NCI-H774 (cell line): ENCODE measurements around the gene LYRM1.
"Not testable (repeated sequence)": the region's sequence is repeated elsewhere in the genome, so short reads cannot be mapped to it uniquely, and the experiment has no call there.

ENCODE experiments used
- DNase-seq: peaks from one replicate; lab custom pipeline; 2025; lab: John Stamatoyannopoulos, UW

LYRM1 gene

DNA sequence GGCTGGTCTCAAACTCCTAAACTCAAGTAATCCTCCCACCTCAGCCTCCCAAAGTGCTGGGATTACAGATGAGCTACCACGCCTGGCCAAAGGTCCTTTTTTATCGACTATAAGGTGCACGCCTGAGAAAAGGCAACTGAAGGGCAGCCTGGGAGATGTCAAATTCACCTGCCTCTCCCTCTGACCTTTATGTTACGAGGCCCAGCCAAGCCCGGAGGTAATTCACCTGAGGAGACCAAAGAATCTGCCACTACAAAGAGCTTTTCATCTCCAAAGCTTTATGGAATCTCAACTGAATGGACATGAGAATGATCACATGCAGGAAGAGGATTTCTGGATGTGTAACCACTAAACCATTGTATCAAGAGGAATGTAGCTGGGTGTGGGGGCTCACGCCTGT, 37.2 kb downstream of the LYRM1 start:
- no peak for DNase-seq

DNA sequence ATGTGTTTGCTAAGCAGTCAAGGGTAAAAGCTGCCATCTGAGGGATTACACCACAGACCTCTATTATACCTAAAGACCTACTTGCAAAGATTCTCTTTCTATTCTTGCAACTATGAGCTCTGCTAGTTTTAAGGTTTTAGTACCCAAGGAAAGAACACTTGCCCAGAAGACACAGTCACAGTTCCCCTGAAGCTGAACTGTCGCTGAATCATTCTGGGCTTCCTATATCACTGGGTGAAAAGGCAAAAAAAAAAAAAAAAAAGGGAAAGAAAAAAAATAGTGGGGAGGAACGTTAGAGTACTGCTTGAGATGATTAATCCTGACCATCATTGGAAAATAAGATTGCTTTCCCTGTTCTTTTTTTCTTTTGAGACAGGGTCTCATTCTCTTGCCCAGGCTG, 37.9 kb downstream of the LYRM1 start:
- no peak for DNase-seq

DNA sequence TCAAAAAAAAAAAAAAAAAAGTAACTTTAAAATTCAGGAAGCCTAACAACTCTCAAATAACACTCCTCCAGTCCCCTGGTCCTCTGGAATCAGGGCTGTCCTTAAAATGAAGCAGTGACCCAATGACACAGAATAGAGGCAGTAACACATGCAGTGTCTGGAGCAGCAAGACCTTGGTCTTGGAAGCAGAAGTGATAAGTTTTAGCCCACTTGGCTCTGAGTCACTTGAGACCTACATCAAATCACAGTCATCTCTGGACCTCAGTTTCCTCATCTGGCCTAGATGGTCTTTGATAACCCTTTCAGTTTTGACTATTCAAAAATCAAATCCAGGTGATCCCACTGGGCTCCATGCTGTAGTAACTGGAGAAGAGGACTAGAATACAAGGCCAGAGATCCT, 39.0 kb downstream of the LYRM1 start:
- DNase-seq = no peak

DNA sequence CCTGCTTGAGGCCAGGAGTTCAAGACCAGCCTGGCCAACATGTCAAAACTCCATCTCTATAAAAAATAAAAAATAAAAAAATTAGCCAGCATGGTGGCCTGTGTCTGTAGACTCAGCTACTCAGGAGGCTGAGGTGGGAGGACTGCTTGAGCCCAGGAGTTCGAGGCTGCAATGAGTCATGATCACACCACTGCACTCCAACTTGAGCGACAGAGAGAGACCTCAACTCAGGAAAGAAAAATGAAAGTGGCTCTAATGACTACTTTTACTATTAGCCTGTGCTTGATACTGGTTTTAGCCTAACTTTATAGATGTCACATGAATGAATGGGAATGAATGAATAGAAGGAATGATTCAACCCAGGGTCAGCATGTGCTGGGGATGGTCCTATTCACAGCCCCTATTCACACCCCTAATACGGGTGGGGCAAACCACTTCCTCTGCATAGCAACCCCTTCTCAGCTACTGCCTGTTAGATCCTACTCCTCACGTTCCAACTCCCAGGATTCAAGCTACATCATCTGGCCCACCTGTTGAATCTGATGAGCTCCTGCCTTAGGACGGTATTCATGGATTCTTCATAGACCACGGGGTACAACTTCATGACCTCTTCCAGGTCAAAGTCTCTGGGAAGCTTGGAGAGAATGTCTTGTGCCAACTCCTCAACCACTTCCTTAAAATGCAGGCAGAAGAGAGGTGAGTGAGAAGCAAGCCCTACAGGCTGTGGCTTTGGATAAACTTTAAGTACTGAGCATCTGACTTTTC, 40.5 kb downstream of the LYRM1 start:
- DNase-seq = no peak

DNA sequence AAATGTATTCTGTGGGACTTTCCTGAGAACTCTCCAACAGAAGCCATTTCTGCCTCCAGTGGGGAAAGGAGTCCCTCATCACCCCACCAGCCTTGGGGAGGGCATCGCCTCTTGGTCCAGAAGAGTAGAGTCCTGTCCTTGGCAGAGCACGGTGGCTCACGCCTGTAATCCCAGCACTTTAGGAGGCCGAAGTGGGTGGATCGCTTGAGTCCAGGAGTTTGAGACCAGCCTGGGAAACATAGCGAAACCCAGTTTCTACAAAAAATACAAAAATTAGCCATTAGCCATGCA, 41.0 kb downstream of the LYRM1 start:
- DNase-seq = no peak

DNA sequence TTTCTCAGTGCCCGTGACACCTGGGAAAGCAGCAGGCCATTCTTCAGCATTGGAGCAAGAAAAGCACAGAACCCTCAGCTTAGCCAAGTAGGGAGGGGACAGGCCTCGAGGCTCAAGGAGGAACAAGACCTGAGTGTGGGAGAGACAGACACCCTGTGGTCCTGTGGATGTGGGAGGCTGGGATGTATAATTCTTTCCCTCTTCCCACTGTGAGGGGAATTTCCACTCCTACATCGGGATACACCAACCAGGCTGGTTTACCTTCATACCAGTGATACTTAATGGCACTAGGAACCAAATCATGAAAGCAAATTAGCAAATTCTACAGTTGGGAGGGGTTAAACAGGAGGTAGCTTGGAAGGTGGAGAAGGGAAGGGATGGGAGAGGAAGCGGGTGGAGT, 41.7 kb downstream of the LYRM1 start:
- no peak for DNase-seq

DNA sequence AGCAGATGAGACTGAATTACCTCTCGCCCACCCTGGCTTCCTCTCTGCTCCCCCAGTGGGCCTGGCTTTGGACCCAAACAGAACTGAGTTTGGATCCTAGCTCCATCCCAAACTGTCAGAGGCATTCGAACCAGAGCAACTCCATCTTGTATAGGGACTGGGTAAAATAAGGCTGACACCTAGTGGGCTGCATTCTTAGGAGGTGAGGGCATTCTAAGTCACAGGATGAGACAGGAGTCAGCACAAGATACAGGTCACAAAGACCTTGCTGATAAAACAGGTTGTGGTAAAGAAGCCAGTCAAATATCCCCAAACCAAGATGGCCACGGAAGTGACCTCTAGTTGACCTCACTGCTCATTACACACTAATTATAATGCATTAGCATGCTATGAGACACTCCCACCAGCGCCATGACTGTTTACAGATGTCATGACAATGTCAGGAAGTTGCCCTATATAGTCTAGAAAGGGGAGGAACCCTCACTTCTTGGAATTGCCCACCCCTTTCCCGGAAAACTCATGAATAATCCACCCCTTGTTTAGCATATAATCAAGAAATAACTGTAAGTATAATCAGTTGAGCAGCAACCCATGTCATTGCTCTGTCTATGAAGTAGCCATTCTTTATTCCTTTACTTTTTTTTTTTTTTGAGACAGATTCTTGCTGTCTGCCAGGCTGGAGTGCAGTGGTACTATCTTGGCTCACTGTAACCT, 44.4 kb downstream of the LYRM1 start:
- DNase-seq = no peak

DNA sequence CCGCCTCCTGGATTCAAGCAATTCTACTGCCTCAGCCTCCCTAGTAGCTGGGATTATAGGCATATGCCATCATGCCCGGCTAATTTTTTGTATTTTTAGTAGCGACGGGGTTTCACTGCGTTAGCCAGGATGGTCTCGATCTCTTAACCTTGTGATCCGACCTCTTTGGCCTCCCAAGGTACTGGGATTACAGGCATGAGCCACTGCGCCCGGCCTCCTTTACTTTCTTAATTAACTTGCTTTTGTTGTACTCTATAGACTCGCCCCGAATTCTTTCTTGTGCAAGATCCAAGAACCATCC, 45.0 kb downstream of the LYRM1 start:
- not testable (repeated sequence) for DNase-seq

DNA sequence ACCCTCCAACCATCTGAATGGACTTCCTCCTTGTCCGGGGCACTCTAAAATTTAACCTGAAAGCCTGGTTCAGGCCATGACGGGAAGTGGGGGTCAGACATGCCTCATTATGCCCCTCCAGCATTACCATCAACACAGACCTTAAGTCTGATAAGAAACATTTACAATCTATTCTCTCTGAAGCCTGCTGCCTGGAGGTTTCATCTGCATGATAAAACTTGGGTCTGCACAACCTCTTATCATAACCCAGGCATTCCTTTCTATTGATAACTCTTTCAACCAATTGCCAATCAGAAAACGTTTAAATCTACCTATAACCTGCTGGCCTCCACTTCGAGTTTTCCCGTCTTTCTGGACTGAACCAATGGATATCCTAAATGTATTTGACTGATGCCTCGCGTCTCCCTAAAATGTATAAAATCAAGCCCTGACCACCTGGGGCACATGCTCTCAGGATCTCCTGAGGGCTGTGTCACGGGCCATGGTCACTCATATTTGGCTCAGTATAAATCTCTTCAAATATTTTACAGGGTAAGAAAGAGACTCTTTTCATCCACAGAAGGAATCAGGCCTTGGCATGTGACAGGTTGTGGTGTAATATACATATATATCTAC, 45.6 kb downstream of the LYRM1 start:
- no peak for DNase-seq

DNA sequence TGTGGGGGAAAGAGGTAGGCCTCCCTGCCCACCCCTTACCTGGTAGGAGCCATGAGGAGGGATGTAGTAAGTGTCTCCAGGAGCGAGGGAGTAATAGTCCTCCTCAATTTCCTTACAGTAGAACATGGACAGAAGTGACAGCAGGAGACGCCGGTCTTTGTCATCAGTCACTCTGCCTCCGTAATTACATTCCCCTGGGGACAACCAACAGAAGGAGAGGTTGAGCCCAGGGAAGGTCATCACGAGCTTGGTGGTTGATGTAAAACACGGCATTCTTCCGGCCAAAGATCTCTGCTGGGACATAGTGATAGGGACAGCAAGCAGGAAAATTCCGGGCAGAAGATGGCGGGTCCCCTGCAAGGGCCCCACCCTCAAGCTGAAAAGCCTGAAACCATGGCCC, 47.9 kb downstream of the LYRM1 start:
- no peak for DNase-seq

DNA sequence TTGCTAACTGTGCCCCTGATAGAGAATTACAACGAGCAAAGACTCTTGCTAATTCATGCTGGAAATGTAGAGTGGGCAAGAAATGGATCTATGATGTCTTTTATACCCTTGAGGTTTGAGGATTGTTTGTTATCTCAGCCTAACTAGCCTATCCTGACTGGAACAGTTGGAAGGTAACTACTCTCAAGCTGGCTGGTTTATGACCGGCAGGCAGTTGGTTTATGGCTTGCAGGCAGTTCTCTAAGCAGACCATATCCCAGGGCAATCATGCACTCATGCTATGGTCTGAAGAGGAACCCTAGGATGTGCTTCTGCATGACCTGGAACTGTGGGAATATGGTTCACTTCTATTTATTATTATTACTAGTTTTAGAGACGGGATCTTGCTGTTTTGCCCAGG, 49.1 kb downstream of the LYRM1 start:
- DNase-seq = no peak

DNA sequence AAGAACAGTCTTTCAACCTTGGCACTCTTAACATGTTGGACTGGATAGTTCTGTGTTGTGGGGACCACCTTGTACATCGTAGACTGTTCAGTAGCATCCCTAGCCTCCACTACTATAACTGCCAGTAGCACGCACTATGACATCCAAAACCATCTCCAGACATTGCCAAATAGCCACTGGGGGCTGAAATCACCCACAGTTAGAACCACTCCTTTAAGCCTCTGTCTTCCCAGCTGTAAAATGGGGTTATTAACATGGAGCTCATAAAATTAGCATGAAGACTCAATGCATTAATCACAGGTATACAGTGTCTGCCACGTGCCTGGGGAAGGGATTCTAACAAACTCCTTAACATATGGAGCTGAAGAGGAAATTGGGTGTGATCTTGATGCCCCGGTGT, 49.7 kb downstream of the LYRM1 start:
- DNase-seq = no peak

DNA sequence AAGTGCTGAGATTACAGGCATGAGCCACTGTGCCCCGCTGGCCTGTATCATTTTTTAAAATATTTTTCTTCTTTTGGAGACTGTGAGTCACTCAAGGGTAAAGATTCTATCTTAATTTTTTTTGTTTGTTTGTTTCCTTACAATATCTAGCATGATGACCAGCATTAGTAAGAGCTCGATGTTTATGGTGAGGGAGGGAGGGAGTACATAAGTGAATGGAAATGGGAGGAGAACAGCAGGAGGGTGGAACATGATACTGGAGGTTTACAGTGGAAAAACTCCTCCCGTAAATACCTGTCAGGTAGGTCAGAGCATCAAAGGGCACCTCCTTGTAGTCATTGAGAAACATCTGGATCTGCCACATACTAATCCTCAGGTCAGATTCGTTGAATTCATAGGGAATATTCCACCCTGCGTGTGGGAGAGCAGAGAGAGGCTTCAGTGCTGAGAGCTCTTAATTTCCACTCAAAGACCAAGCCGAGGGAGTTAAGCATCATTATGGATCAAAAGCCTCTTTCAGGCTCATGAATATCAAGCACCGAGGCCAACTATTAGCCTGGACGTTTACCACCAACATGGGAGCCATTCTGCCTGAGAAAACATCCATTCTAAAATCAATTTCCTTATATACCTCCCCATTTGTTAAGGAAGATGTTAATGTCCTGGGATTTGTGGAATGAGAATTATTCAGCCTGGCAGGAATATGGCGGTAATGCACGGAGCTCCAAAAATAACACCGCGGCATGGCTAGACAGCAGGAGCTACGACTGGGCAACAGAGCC, 51.8 kb downstream of the LYRM1 start:
- no peak for DNase-seq

DNA sequence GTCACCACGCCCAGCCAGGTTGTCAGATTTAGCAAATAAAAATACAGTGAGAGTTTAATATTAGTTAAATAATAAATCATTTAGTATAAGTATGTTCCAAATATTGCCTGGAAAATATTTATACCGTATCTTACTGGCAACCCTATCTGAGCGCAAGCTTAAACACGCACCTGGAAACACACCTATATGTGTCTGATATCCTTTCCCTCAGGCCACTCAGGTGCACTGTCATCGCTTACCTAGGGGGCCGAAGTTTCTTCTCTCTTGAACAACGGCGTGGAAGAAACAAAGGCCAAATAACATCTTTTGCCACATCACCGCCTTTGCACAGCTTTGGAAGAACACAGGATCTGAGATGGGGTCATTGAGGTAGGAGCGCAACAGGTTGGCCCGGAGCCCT, 54.0 kb downstream of the LYRM1 start:
- no peak for DNase-seq

DNA sequence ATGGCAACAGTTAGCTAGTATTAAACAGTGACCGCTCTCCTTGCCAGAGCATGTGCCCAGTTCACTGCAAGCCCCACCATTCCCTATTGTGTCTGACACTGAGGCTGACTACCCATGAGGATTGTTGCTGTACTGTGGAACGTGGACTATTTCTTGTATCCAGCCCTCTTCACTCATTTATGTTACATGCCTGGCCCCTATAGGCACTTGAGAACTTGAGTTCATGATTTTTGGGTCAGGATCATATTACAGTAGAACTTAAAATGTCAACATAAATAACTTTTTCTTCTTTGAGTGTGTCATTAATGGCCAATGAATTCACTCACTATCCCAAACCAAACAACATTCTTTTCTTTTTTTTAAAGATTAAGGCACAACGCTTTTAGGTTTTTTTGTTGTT, 55.7 kb downstream of the LYRM1 start:
- no peak for DNase-seq

DNA sequence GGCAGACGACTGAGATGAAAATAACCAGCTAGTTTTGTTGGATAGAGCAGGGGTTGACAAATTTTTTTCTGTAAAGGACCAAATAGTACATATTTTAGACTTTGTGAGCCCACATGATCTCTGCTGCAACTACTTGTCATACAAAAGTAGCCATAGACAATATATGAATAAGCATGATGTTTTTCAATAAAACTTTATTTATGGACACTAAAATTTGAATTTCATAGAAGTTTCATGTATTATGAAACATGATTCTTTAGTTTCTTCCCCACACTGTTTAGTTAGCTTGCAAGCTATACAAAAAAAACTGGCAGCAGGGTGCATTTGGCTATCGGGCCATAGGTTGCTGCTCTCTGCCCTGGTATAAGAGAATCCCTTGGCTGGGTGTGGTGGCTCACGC, 56.6 kb downstream of the LYRM1 start:
- no peak for DNase-seq

DNA sequence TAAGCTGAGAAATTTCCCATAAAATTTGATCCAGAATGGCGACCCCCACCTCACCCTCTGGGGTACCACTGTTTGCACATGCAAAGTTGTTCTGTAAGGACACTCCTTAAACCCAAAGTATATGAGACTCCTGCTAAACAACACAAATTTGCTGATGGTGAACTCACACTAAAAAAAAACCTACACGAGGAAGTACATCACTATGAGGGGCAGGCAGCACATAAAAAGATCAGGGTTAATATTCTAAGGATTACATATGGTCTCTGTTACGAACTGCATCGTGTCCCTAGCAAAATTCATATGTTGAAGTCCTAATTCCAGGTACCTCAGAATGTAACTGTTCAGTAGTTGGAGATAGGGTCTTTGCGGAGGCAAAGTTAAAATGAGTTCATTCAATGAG, 60.3 kb downstream of the LYRM1 start:
- DNase-seq = no peak

DNA sequence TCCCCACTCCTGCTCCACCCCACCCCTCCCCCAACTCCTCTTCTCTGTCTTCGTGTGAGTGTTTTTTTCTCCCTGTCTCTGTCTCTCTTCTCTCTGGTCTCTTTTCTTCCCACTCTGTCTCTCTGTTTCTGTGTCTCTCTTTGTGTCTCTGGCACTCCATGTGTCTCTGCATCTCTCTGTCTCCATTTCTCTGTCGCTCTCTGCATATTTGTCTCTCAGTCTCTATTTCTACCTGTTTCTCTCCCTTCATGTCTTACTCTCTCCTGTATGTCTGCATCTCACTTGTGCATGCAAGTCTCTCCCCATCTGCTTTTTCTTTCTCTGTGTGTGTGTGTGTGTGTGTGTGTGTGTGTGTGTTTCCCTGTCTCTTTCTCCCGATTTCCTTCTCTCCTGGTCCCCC, 68.2 kb downstream of the LYRM1 start:
- no peak for DNase-seq

DNA sequence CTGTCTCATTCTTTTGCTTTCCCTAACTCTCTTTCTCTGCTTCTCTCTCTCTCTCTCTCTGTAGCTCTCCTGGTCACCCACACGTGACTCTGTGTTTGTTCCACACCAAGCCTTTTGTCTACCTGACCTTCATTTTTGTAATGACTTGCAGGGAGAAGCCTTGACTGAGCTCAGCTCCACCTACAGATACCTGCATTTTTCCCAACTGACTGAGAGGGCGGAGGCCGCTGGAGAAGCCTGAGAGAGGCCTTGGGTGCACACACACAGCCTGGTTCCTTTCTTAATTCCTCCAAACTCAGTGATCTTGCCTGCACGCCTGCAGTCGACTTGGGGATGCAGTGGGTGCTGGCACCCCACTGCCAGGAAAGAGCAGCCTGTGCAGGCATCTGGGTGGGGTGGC, 68.8 kb downstream of the LYRM1 start:
- DNase-seq = no peak

DNA sequence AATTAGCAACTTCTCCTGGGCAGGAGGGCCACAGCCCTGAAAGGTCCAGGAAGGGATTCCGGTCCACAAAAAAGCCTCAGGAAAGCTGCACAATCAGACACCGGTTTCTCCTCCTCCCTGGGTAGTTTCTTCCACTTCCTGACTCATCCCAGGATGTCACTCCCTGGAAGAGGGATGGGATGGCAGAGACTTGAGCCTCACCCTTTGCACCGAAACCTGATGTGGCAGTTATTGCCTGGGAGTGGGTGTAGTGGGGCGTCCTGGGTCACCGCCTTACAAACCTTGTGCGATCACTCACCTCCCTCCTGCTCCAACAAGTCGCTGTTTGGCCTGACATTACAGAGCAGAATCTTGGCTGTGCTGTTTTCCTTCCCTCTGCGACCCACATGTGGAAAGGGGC, 70.8 kb downstream of the LYRM1 start:
- DNase-seq = no peak

DNA sequence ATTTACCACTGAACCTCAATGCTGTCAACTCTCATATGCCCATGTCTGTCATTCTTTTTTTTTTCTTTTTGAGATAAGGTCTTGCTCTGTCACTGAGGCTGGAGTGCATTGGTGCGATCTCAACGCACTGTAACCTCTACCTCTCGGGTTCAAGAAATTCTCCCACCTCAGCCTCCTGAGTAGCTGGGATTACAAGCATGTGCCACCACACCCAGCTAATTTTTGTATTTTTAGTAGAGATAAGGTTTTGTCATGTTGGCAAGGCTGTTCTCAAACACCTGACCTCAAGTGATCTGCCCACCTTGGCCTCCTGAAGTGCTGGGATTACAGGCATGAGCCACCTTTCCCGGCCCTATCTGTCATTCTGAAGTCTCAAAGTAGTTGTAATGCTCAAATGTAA, 72.6 kb downstream of the LYRM1 start:
- DNase-seq = not testable (repeated sequence)
